Natural killer cell (primary cell): ENCODE measurements around the gene ZBED2. TPM values are rescaled to one million over a fixed set of nuclear protein-coding genes. Genes with fewer than 3 reads are reported as not detected.

Source experiments
- ATAC-seq, 3 donors: fragments of 150-1000 bp in 2 of 3; fragments of 200-7000 bp in 1 of 3; cut with Tn5 transposase; 1 replicate in 1 of 3; 2 replicates in 2 of 3; pipeline ENCODE4 v1.10.0; 2021; ENCODE audit warnings: mild to moderate bottlenecking in 2 of 3, moderate library complexity in 2 of 3
- DNase-seq, 2 donors: peaks; one replicate each; pipeline versions ENCODE4 v3.0.0 to v3.0.0-alpha.2; 2013 to 2021; ENCODE audit warnings: mixed read lengths in 1 of 2
- H3K27ac ChIP-seq: one replicate; pipeline ENCODE4 v1.5.1; 2013; ENCODE audit warnings: mild to moderate bottlenecking, low read length
- H3K27me3 ChIP-seq: one replicate; pipeline ENCODE4 v1.6.1; 2013; ENCODE audit warnings: low read length; ENCODE audit not compliant: control insufficient read depth, insufficient read depth
- H3K36me3 ChIP-seq: one replicate; pipeline ENCODE4 v1.6.1; 2013; ENCODE audit warnings: low read length; ENCODE audit not compliant: control insufficient read depth, insufficient read depth
- H3K4me1 ChIP-seq: one replicate; pipeline ENCODE4 v1.6.1; 2013; ENCODE audit warnings: low read length; ENCODE audit not compliant: control insufficient read depth, insufficient read depth
- H3K4me3 ChIP-seq: one replicate; pipeline ENCODE4 v1.5.1; 2013; ENCODE audit warnings: low read length
- H3K9me3 ChIP-seq: one replicate; pipeline ENCODE4 v1.6.1; 2013; ENCODE audit warnings: low read length; ENCODE audit not compliant: control insufficient read depth, insufficient read depth
- H3K27ac Mint-ChIP-seq, 2 donors: one replicate each; pipeline ENCODE4 v1.8.0; 2022; ENCODE audit warnings: mild to moderate bottlenecking in 2 of 2, mixed read lengths in 2 of 2, moderate library complexity in 1 of 2
- H3K27me3 Mint-ChIP-seq, 2 donors: one replicate each; pipeline ENCODE4 v1.8.0; 2022; ENCODE audit warnings: low read depth in 2 of 2, mixed read lengths in 2 of 2
- H3K36me3 Mint-ChIP-seq: one replicate; pipeline ENCODE4 v1.8.0; 2022; ENCODE audit warnings: mixed read lengths
- H3K4me1 Mint-ChIP-seq, 2 donors: one replicate each; pipeline ENCODE4 v1.8.0; 2022; ENCODE audit warnings: mixed read lengths in 2 of 2
- H3K4me3 Mint-ChIP-seq: one replicate; pipeline ENCODE4 v1.8.0; 2022; ENCODE audit warnings: mild to moderate bottlenecking, moderate library complexity, mixed read lengths
- H3K9me3 Mint-ChIP-seq, 2 donors: one replicate each; pipeline ENCODE4 v1.8.0; 2022; ENCODE audit warnings: mixed read lengths in 2 of 2
- CTCF ChIP-seq: fragments of 200-600 bp; IDR thresholded peaks from one replicate; pipeline ENCODE4 v1.8.0; 2022; ENCODE audit warnings: antibody characterized with exemption
- WGBS: methylation state at CpG from one replicate; pipeline ENCODE4 v1.1.7; 2013; ENCODE audit warnings: missing lambda C conversion rate; ENCODE audit not compliant: insufficient coverage; 5-methylcytosine and 5-hydroxymethylcytosine counted together
- intact Hi-C: fragments of 100-400 bp; cut with micrococcal nuclease; formaldehyde crosslinking; loops from one replicate; pipeline ENCODE4 v1.14.2; 2022
- total RNA-seq, 4 donors: library from RNA; stranded (reverse); fragments of 120-200 nt in 1 of 4; gene quantifications; one replicate each; pipeline versions ENCODE4 v1.2.3 to v1.2.4, GENCODE V29; 2013 to 2022

Gene ZBED2
- total RNA-seq, 3 donors from 2014 or later (not counting 1 experiment from before 2014, with no cell fraction given) = 0.26 TPM; not detected in 2

GRCh38 chr3:111621535-111621934 is 26.4 kb upstream of the ZBED2 start:
- no peak overlapping the region for H3K4me3 Mint-ChIP-seq
- no peak overlapping the region for H3K27ac Mint-ChIP-seq
- Histone ChIP-seq H3K27me3 (no peaks in the 10 kb centered on the region), H3K9me3 (no peaks in the 10 kb centered on the region), H3K4me1 (peaks cover 16% of the 10 kb centered on the region), H3K36me3 (peaks cover 35% of the 10 kb centered on the region), H3K27ac (no peak overlapping the region), H3K4me3 (no peak overlapping the region)
- peak; percentile 44 to 59 (median 55) for ATAC-seq
- peaks cover 9% of the 10 kb centered on the region for H3K36me3 Mint-ChIP-seq
- TF ChIP-seq CTCF = peak; percentile 27
- no peaks in the 10 kb centered on the region for H3K27me3 Mint-ChIP-seq
- 82% methylated on average over 5 of the region's 5 CpGs for WGBS
- intact Hi-C loops = no loop called here
- H3K4me1 Mint-ChIP-seq = peaks cover 15 to 19% of the 10 kb centered on the region in 2 donors
- DNase-seq = peak in 1 of 2 donors; percentile 59
- H3K9me3 Mint-ChIP-seq = no peaks in the 10 kb centered on the region

GRCh38 chr3:111619833-111620232 is 24.7 kb upstream of the ZBED2 start:
- no peak overlapping the region for H3K27ac ChIP-seq
- H3K4me1 ChIP-seq = peaks cover 23% of the 10 kb centered on the region
- no peaks in the 10 kb centered on the region for H3K27me3 ChIP-seq
- WGBS = 96% methylated on average over 3 of the region's 3 CpGs
- Mint-ChIP-seq H3K36me3 (peaks cover 9% of the 10 kb centered on the region), H3K27ac (peak overlapping the region; percentile 48 to 83), H3K9me3 (no peaks in the 10 kb centered on the region), H3K4me3 (no peak overlapping the region), H3K4me1 (peaks cover 28 to 36% of the 10 kb centered on the region in 2 donors), H3K27me3 (no peaks in the 10 kb centered on the region)
- H3K9me3 ChIP-seq = no peaks in the 10 kb centered on the region
- no peak for DNase-seq
- intact Hi-C loops = loop anchor here (5.0 to 10.0 kb wide), 3 partner anchors 43 to 1815 kb away; no protein-coding TSS in a partner anchor
- ATAC-seq = no peak
- H3K4me3 ChIP-seq = no peak overlapping the region
- TF ChIP-seq CTCF = no peak
- peaks cover 24% of the 10 kb centered on the region for H3K36me3 ChIP-seq

- H3K27ac Mint-ChIP-seq = peak overlapping the region; percentile 71 to 83
- Histone ChIP-seq H3K4me3 (no peak overlapping the region), H3K27ac (no peak overlapping the region), H3K9me3 (no peaks in the 10 kb centered on the region), H3K36me3 (peaks cover 18% of the 10 kb centered on the region), H3K4me1 (peaks cover 23% of the 10 kb centered on the region), H3K27me3 (no peaks in the 10 kb centered on the region)
- DNase-seq (no peak), ATAC-seq (no peak)
- H3K27me3 Mint-ChIP-seq = no peaks in the 10 kb centered on the region
- peaks cover 29 to 42% of the 10 kb centered on the region in 2 donors for H3K4me1 Mint-ChIP-seq
- intact Hi-C loops = loop anchor here (5.0 to 10.0 kb wide), 3 partner anchors 42 to 1814 kb away; no protein-coding TSS in a partner anchor
- no peak overlapping the region for H3K4me3 Mint-ChIP-seq
- no peak for TF ChIP-seq CTCF
- H3K36me3 Mint-ChIP-seq = peaks cover under 1% of the 10 kb centered on the region
- H3K9me3 Mint-ChIP-seq = no peaks in the 10 kb centered on the region
Measured at GRCh38 chr3:111618945-111619344, 23.8 kb upstream of the ZBED2 start.
